Measurements from ENCODE around the gene PCDHB1.
"Not testable (repeated sequence)": the region's sequence is repeated elsewhere in the genome, so short reads cannot be mapped to it uniquely, and the experiment has no call there.

Gene PCDHB1

DNA sequence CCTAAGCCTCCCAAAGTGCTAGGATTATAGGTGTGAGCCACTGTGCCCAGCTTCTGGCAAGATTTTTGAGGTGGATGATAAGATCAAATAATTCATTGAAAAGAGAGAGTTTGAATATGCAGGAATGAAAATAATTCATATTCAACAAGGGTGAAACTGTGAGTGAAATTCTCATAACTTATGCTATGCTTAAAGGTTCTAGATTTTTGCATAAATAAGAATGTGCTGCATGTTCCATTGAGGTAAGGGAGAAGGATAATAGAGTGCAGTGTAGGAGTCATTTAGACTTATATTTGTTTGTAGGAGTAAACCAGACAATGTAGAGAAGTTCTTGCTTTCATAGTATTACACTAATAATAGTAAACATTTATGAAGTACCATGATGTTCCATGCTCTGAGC is 31.1 kb downstream of the PCDHB1 start:
- DNase-seq, result no peak

DNA sequence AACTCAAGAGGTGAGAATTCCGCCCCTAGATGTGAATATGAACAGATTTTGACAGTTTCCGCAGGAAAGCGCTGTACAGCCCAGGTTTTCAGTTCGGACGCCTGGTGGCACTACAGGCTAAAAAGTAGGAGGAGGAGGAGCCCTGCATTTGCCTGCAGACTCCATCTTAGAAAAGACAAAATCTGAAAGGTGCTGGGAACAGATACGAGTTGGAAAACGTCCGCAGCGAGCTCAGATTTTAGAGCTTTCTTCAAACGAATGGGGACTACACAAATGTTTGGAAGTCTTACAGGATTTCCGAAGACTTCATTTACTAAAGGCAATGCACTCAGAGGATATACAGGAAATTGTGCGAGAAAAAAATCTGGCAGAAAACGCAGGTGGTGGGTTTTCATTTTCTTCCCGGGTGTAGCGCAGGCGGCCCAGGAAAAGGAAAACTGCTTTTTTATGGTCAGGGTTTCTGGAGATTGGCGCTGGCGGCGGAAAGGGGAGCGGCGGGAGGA is 33.4 kb downstream of the PCDHB1 start:
- DNase-seq, result no peak

DNA sequence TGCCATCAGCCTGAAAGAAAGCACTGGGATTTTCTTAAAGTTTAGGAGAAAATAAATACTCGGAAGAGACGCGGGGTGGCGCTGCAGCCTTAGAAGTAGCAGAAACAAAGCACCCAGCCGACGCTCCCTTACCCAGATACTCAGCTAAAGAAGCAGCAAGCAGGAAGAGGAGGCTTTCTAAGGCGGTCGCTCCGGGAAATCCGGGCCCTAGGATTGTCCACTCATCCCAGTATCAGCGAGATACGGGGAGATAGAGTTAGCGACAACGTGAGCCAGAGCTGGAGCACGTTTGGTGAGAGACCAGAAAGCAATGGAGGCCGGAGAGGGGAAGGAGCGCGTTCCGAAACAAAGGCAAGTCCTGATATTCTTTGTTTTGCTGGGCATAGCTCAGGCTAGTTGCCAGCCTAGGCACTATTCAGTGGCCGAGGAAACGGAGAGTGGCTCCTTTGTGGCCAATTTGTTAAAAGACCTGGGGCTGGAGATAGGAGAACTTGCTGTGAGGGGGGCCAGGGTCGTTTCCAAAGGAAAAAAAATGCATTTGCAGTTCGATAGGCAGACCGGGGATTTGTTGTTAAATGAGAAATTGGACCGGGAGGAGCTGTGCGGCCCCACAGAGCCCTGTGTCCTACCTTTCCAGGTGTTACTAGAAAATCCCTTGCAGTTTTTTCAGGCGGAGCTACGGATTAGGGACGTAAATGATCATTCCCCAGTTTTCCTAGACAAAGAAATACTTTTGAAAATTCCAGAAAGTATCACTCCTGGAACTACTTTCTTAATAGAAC is 43.5 kb downstream of the PCDHB1 start, which contains the start of gene PCDHB2:
Gene PCDHB2, plus strand, starts transcription at position 135 of the 782 bp plus-strand sequence. Its CDS starts 176 bp downstream, at position 311.
- no peak for DNase-seq

DNA sequence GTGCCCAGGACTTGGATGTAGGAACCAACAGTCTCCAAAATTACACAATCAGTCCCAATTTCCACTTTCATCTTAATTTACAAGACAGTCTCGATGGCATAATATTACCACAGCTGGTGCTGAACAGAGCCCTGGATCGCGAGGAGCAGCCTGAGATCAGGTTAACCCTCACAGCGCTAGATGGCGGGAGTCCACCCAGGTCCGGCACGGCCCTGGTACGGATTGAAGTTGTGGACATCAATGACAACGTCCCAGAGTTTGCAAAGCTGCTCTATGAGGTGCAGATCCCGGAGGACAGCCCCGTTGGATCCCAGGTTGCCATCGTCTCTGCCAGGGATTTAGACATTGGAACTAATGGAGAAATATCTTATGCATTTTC is 44.1 kb downstream of the PCDHB1 start:
- DNase-seq, result no peak

DNA sequence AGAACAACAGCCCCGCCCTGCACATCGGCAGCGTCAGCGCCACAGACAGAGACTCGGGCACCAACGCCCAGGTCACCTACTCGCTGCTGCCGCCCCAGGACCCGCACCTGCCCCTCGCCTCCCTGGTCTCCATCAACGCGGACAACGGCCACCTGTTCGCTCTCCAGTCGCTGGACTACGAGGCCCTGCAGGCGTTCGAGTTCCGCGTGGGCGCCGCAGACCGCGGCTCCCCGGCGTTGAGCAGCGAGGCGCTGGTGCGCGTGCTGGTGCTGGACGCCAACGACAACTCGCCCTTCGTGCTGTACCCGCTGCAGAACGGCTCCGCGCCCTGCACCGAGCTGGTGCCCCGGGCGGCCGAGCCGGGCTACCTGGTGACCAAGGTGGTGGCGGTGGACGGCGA is 45.0 kb downstream of the PCDHB1 start:
- not testable (repeated sequence) for DNase-seq

DNA sequence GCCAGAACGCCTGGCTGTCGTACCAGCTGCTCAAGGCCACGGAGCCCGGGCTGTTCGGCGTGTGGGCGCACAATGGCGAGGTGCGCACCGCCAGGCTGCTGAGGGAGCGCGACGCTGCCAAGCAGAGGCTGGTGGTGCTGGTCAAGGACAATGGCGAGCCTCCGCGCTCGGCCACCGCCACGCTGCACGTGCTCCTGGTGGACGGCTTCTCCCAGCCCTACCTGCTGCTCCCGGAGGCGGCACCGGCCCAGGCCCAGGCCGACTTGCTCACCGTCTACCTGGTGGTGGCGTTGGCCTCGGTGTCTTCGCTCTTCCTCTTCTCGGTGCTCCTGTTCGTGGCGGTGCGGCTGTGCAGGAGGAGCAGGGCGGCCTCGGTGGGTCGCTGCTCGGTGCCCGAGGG is 45.4 kb downstream of the PCDHB1 start:
- DNase-seq, result not testable (repeated sequence)

DNA sequence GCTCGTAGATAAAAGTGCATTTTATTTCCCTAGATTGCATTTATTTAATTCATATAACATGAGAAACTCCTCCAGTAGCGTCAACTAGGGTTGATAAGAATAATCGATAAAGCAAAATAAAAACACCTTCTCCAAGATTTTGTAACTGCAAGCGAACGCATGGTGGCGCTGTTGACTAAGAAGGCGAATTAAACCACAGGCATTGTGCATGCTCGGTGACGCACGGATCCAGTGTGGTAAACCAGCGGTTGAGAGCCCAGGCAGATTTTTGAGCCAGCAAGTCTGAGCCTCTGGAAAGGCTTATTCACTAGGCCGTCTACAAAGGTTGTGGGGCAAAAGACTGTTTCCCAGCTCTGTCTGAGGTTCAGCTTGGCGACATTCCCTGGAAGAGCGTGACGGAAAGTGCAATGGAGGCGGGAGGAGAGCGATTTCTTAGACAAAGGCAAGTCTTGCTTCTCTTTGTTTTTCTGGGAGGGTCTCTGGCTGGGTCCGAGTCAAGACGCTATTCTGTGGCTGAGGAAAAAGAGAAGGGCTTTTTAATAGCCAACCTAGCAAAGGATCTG is 49.1 kb downstream of the PCDHB1 start, which contains the start of gene PCDHB3:
Gene PCDHB3, plus strand, starts transcription at position 231 of the 563 bp plus-strand sequence. Its CDS starts 177 bp downstream, at position 408.
- no peak for DNase-seq

DNA sequence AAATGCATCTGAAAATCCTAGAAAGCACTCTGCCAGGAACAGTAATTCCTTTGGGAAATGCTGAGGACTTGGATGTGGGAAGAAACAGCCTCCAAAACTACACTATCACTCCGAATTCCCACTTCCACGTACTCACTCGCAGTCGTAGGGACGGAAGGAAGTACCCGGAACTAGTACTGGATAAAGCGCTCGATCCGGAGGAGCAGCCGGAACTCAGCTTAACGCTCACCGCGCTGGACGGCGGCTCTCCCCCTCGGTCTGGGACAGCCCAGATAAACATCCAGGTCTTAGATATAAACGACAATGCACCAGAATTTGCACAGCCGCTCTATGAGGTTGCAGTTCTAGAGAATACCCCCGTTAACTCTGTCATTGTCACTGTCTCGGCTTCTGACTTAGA is 49.9 kb downstream of the PCDHB1 start:
- DNase-seq, result no peak

DNA sequence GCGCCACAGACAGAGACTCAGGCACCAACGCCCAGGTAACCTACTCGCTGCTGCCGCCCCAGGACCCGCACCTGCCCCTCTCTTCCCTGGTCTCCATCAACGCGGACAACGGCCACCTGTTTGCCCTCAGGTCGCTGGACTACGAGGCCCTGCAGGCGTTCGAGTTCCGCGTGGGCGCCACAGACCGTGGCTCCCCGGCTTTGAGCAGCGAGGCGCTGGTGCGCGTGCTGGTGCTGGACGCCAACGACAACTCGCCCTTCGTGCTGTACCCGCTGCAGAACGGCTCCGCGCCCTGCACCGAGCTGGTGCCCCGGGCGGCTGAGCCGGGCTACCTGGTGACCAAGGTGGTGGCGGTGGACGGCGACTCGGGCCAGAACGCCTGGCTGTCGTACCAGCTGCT is 50.9 kb downstream of the PCDHB1 start:
- DNase-seq, result not testable (repeated sequence)

DNA sequence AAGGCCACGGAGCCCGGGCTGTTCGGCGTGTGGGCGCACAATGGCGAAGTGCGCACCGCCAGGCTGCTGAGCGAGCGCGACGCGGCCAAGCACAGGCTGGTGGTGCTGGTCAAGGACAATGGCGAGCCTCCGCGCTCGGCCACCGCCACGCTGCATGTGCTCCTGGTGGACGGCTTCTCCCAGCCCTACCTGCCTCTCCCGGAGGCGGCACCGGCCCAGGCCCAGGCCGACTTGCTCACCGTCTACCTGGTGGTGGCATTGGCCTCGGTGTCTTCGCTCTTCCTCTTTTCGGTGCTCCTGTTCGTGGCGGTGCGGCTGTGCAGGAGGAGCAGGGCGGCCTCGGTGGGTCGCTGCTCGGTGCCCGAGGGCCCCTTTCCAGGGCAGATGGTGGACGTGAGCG is 51.3 kb downstream of the PCDHB1 start:
- DNase-seq, result not testable (repeated sequence)

DNA sequence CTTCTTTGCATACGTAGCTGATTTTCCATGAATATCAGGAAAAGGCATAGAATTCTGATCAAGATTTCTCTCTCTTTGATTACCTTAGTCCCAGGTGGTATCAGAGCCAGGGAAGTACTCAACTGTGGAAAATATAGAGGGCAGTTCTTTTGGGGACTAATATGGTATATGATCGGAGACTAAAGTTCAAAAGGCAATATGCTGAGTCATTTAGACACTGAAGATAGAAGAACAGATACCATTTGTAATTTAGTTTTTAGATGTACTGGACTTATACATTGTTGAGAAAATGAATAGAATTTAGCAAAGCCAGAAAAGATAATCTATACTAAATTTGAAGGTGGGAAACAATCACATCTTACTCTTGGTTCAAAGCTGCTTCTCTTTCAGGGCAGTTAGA is 54.2 kb downstream of the PCDHB1 start:
- DNase-seq, result no peak
